ENCODE results near the gene MOK. TPM values are rescaled to one million over a fixed set of nuclear protein-coding genes. Genes with fewer than 3 reads are reported as not detected.
"Not testable (repeated sequence)": the region's sequence is repeated elsewhere in the genome, so short reads cannot be mapped to it uniquely, and the experiment has no call there.

MOK gene
- polyA plus RNA-seq, 1 donor from 2014 or later = 63.6 TPM

DNA sequence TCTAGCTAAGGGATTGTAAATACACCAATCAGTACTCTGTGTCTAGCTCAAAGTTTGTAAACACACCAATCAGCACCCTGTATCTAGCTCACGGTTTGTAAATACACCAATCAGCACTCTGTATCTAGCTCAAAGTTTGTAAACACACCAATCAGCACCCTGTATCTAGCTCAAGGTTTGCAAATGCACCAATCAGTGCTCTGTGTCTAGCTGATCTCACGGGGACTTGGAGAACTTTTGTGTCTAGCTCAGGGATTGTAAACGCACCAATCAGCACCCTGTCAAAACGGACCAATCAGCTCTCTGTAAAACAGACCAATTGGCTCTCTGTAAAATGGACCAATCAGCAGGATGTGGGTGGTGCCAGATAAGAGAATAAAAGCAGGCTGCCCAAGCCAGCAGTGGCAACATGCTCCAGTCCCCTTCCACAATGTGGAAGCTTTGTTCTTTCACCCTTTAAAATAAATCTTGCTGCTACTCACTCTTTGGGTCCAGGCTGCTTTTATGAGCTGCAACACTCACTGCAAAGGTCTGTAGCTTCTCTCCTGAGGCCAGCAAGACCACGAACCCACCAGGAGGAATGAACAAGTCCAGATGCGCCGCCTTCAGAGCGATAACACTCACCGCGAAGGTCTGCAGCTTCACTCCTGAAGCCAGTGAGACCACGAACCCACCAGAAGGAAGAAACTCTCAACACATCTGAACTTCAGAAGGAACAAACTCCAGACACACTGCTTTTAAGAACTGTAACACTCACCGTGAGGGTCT is 6.5 kb downstream of the MOK start:
- not testable (repeated sequence) for H3K27ac ChIP-seq (ENCODE audit: low read length); H3F3A ChIP-seq (ENCODE audit: insufficient read depth, low read length, poor library complexity, severe bottlenecking); H3K9ac ChIP-seq (ENCODE audit: low read length); H3K4me2 ChIP-seq (ENCODE audit: low read length); H3K79me2 ChIP-seq (replicated peaks; ENCODE audit: insufficient read depth, low read length); H2AFZ ChIP-seq (ENCODE audit: low read depth, low read length); H3K27me3 ChIP-seq (ENCODE audit: insufficient read depth, low read depth, low read length); H3K9me3 ChIP-seq (ENCODE audit: low read length); H3K9me2 ChIP-seq (ENCODE audit: insufficient read depth, low read length); H3K4me3 ChIP-seq (ENCODE audit: low read length); H3K36me3 ChIP-seq (ENCODE audit: insufficient read depth, low read length); H4K20me1 ChIP-seq (ENCODE audit: insufficient read depth)

DNA sequence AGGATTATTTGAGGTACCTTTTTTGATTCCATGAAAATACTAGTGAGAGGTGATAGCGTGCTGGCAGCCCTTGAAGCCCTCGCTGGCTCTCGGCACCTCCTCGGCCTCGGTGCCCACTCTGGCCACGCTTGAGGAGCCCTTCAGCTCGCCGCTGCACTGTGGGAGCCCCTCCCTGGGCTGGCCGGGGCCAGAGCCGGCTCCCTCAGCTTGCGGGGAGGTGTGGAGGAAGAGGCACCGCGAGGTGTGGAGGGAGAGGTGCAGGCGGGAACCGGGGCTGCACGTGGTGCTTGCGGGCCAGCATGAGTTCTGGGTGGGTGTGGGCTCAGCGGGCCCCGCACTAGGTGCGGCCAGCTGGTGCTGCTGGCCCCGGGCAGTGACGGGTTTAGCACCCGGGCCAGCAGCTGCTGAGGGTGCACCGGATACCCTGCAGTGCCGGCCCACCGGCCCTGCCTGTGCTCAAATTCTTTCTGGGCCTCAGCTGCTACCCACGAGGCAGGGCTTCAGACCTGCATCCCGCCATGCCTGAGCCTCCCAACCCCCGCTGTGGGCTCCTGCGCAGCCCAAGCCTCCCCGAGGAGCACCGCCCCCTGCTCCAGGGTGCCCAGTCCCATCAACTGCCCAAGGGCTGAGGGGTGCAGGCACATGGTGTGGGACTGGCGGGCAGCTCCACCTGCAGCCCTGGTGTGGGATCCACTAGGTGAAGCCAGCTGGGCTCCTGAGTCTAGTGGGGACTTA is 7.4 kb downstream of the MOK start:
- Histone ChIP-seq H3K9ac (ENCODE audit: low read length) (no peak overlapping the region), H3F3A (ENCODE audit: insufficient read depth, low read length, poor library complexity, severe bottlenecking) (no peaks in the 10 kb centered on the region), H3K27ac (ENCODE audit: low read length) (no peak overlapping the region), H3K36me3 (ENCODE audit: insufficient read depth, low read length) (no peaks in the 10 kb centered on the region), H3K4me3 (ENCODE audit: low read length) (no peak overlapping the region), H4K20me1 (ENCODE audit: insufficient read depth) (no peaks in the 10 kb centered on the region), H3K9me2 (ENCODE audit: insufficient read depth, low read length) (no peaks in the 10 kb centered on the region), H3K79me2 (replicated peaks; ENCODE audit: insufficient read depth, low read length) (no peaks in the 10 kb centered on the region), H3K27me3 (ENCODE audit: insufficient read depth, low read depth, low read length) (no peaks in the 10 kb centered on the region), H3K9me3 (ENCODE audit: low read length) (no peaks in the 10 kb centered on the region), H2AFZ (ENCODE audit: low read depth, low read length) (no peak overlapping the region), H3K4me2 (ENCODE audit: low read length) (no peak overlapping the region)
- TF ChIP-seq POLR2AphosphoS5 (IDR thresholded peaks at IDR 0.05) (no peak), TAF1 (IDR thresholded peaks at IDR 0.05; ENCODE audit: low read depth) (no peak)

DNA sequence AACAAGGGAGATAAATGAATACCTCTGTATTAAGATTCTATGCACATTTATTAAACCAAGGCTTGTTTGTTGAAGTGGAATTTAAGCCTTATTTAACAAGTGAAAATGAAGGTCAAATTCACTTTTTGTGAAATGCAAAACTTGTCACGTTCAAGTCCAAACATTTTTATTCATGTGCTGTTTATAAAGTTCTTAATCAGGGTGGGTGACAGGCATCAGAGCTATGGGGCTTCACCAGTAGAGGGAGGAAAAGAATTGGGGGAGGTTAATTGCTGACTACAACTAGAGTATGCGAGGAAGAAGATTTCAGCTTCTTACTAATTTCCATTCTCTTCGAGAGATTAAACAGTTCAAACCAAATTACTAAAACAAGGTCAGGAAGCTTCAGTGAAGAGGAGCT is 9.7 kb downstream of the MOK start:
- Histone ChIP-seq H3K36me3 (ENCODE audit: insufficient read depth, low read length) (no peaks in the 10 kb centered on the region), H3K27ac (ENCODE audit: low read length) (no peak overlapping the region), H3K79me2 (replicated peaks; ENCODE audit: insufficient read depth, low read length) (no peaks in the 10 kb centered on the region), H3K9me3 (ENCODE audit: low read length) (no peaks in the 10 kb centered on the region), H3K4me2 (ENCODE audit: low read length) (no peak overlapping the region), H3F3A (ENCODE audit: insufficient read depth, low read length, poor library complexity, severe bottlenecking) (no peaks in the 10 kb centered on the region), H3K9me2 (ENCODE audit: insufficient read depth, low read length) (no peaks in the 10 kb centered on the region), H4K20me1 (ENCODE audit: insufficient read depth) (no peaks in the 10 kb centered on the region), H2AFZ (ENCODE audit: low read depth, low read length) (no peak overlapping the region), H3K9ac (ENCODE audit: low read length) (no peak overlapping the region), H3K27me3 (ENCODE audit: insufficient read depth, low read depth, low read length) (no peaks in the 10 kb centered on the region), H3K4me3 (ENCODE audit: low read length) (no peak overlapping the region)
- TF ChIP-seq, protein P1, sequence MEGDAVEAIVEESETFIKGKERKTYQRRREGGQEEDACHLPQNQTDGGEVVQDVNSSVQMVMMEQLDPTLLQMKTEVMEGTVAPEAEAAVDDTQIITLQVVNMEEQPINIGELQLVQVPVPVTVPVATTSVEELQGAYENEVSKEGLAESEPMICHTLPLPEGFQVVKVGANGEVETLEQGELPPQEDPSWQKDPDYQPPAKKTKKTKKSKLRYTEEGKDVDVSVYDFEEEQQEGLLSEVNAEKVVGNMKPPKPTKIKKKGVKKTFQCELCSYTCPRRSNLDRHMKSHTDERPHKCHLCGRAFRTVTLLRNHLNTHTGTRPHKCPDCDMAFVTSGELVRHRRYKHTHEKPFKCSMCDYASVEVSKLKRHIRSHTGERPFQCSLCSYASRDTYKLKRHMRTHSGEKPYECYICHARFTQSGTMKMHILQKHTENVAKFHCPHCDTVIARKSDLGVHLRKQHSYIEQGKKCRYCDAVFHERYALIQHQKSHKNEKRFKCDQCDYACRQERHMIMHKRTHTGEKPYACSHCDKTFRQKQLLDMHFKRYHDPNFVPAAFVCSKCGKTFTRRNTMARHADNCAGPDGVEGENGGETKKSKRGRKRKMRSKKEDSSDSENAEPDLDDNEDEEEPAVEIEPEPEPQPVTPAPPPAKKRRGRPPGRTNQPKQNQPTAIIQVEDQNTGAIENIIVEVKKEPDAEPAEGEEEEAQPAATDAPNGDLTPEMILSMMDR (IDR thresholded peaks at IDR 0.05; ENCODE audit: poor library complexity, severe bottlenecking) = no peak

DNA sequence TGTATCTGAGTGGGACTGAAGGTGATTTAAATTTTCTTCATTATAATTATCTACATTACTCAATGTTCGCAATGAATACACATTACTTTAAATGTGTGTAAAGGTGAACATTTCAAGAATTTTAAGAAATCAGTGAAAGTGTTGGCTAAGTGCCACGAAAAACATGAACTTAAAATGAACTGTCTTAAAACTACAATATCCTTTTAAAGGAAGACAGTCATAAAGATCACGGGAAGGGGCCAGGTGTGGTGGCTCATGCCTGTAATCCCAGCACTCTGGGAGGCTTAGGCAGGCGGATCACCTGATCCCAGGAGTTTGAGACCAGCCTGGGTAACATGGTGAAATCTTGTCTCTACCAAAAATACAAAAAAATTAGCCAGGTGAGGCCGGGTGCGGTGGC is 11.2 kb downstream of the MOK start:
- Histone ChIP-seq H3K9me3 (ENCODE audit: low read length) (no peaks in the 10 kb centered on the region), H3K36me3 (ENCODE audit: insufficient read depth, low read length) (no peaks in the 10 kb centered on the region), H3K4me2 (ENCODE audit: low read length) (no peak overlapping the region), H4K20me1 (ENCODE audit: insufficient read depth) (no peaks in the 10 kb centered on the region), H3K9ac (ENCODE audit: low read length) (no peak overlapping the region), H3K79me2 (replicated peaks; ENCODE audit: insufficient read depth, low read length) (no peaks in the 10 kb centered on the region), H3F3A (ENCODE audit: insufficient read depth, low read length, poor library complexity, severe bottlenecking) (no peaks in the 10 kb centered on the region), H3K9me2 (ENCODE audit: insufficient read depth, low read length) (no peaks in the 10 kb centered on the region), H3K4me3 (ENCODE audit: low read length) (no peak overlapping the region), H3K27ac (ENCODE audit: low read length) (no peak overlapping the region), H3K27me3 (ENCODE audit: insufficient read depth, low read depth, low read length) (no peaks in the 10 kb centered on the region), H2AFZ (ENCODE audit: low read depth, low read length) (no peak overlapping the region)
- TF ChIP-seq TAF1 (IDR thresholded peaks at IDR 0.05; ENCODE audit: low read depth) (no peak), EP300 (conservative IDR thresholded peaks at IDR 0.05; ENCODE audit: poor library complexity, severe bottlenecking) (no peak), SMC3 (conservative IDR thresholded peaks at IDR 0.05; ENCODE audit: poor library complexity) (no peak), EZH2 (IDR thresholded peaks at IDR 0.05; ENCODE audit: borderline replicate concordance, insufficient read depth, low read length, poor library complexity, severe bottlenecking) (no peak), MXI1 (conservative IDR thresholded peaks at IDR 0.05; ENCODE audit: poor library complexity, severe bottlenecking) (no peak)
- TF ChIP-seq, protein P2, sequence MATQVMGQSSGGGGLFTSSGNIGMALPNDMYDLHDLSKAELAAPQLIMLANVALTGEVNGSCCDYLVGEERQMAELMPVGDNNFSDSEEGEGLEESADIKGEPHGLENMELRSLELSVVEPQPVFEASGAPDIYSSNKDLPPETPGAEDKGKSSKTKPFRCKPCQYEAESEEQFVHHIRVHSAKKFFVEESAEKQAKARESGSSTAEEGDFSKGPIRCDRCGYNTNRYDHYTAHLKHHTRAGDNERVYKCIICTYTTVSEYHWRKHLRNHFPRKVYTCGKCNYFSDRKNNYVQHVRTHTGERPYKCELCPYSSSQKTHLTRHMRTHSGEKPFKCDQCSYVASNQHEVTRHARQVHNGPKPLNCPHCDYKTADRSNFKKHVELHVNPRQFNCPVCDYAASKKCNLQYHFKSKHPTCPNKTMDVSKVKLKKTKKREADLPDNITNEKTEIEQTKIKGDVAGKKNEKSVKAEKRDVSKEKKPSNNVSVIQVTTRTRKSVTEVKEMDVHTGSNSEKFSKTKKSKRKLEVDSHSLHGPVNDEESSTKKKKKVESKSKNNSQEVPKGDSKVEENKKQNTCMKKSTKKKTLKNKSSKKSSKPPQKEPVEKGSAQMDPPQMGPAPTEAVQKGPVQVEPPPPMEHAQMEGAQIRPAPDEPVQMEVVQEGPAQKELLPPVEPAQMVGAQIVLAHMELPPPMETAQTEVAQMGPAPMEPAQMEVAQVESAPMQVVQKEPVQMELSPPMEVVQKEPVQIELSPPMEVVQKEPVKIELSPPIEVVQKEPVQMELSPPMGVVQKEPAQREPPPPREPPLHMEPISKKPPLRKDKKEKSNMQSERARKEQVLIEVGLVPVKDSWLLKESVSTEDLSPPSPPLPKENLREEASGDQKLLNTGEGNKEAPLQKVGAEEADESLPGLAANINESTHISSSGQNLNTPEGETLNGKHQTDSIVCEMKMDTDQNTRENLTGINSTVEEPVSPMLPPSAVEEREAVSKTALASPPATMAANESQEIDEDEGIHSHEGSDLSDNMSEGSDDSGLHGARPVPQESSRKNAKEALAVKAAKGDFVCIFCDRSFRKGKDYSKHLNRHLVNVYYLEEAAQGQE (IDR thresholded peaks at IDR 0.05; ENCODE audit: borderline replicate concordance) = no peak
- TF ChIP-seq, protein P1 (IDR thresholded peaks at IDR 0.05; ENCODE audit: poor library complexity, severe bottlenecking) = no peak

Measured in neural cell (in vitro differentiated cells).